ENCODE data around the gene EI24.

The EI24 gene

DNA sequence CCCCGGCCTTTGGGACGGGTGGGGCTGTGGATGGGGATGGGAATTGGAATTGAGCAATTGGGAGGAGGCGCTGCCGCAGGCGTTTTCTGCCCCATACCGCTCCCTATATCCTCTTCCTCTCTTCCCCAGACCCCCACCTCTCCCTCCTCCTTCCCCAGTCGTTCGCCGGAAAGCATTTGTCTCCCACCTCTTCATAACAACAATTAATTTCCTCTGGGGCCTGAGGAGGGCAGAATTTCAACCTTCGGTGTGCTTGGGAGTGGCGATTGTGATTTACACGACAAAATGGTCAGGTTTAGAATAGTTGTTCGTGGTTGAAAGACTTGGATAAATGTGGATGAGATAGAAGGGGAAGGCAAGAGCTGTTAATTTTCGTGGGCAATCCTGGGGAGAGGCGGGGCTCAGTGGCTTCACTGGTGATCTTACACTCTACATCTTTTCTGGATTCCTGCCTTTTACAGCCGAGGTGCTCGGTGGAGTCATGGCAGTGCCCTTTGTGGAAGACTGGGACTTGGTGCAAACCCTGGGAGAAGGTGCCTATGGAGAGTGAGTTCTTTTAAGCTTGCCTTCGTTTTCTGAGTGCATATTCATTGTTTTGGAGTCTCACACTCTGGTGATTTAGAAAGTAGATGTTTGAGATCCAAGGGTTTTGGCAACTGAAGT, 57.1 kb downstream of the EI24 start:
- in situ Hi-C loops (cut with MboI; ENCODE audit: low sequenced_read_pairs), result no loop called here

DNA sequence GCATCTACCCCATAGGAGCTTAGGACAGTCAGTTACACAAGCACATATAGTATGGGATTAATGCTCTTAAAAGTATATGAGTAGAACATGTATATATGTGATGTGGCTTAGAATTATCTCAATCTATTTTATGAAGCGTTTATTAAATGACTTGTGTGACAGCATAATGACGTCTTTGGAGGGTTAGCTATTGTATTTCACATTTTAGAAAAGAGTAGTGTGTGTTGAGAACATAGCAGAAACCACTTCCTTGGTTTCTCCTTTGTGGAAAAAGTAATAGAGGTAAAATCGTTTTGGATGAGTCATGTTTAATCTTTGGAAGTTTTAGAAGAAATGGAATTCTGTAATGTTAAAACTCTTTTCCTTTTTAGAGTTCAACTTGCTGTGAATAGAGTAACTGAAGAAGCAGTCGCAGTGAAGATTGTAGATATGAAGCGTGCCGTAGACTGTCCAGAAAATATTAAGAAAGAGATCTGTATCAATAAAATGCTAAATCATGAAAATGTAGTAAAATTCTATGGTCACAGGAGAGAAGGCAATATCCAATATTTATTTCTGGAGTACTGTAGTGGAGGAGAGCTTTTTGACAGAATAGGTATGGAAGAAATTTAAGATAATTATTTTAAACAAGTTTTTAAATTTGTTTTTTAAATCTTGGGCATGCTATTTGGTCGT, 58.1 kb downstream of the EI24 start:
- in situ Hi-C loops (cut with MboI; ENCODE audit: low sequenced_read_pairs), result no loop called here
